Measurements from ENCODE around the gene PTPMT1. TPM values are rescaled to one million over a fixed set of nuclear protein-coding genes. Genes with fewer than 3 reads are reported as not detected.

Gene PTPMT1
- total RNA-seq, 1 donor from 2014 or later, result 43.6 TPM

DNA sequence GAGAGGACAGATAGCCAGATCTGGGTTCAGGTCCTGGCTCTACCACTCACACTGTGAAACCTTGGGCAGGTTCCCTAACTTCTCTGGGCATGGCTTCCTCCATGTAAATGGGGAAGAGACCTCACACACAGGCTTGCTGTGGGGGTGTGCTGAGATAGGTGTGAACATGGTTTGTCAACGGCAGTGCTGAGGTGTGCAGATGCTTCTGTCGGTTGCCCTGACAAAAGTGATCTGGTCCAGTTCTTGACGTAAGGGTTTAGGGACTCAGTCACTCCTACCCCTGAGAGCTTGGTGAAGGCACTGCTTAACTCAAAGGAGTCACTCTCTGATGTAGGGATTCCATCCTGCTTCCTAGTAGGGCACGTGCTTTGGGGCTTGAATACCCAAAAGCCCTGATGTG lies 26.9 kb downstream of the PTPMT1 start:
- H3K27ac Mint-ChIP-seq, result no peak overlapping the region
- no peak for DNase-seq (ENCODE audit: extremely low spot score, unreplicated experiment)
- TF ChIP-seq, protein P1, sequence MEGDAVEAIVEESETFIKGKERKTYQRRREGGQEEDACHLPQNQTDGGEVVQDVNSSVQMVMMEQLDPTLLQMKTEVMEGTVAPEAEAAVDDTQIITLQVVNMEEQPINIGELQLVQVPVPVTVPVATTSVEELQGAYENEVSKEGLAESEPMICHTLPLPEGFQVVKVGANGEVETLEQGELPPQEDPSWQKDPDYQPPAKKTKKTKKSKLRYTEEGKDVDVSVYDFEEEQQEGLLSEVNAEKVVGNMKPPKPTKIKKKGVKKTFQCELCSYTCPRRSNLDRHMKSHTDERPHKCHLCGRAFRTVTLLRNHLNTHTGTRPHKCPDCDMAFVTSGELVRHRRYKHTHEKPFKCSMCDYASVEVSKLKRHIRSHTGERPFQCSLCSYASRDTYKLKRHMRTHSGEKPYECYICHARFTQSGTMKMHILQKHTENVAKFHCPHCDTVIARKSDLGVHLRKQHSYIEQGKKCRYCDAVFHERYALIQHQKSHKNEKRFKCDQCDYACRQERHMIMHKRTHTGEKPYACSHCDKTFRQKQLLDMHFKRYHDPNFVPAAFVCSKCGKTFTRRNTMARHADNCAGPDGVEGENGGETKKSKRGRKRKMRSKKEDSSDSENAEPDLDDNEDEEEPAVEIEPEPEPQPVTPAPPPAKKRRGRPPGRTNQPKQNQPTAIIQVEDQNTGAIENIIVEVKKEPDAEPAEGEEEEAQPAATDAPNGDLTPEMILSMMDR (conservative IDR thresholded peaks at IDR 0.05), result no peak
- H3K27me3 Mint-ChIP-seq, result peaks cover 40% of the 10 kb centered on the region
- no peaks in the 10 kb centered on the region for H3K36me3 Mint-ChIP-seq
- peak overlapping the region; percentile 41 for H3K4me3 Mint-ChIP-seq
- no peaks in the 10 kb centered on the region for H3K9me3 Mint-ChIP-seq
- H3K4me1 Mint-ChIP-seq (ENCODE audit: unreplicated experiment), result peaks cover 10% of the 10 kb centered on the region

GRCh38 chr11:47592970-47593369 lies 27.6 kb downstream of the PTPMT1 start:
- H3K9me3 Mint-ChIP-seq, result no peaks in the 10 kb centered on the region

DNA sequence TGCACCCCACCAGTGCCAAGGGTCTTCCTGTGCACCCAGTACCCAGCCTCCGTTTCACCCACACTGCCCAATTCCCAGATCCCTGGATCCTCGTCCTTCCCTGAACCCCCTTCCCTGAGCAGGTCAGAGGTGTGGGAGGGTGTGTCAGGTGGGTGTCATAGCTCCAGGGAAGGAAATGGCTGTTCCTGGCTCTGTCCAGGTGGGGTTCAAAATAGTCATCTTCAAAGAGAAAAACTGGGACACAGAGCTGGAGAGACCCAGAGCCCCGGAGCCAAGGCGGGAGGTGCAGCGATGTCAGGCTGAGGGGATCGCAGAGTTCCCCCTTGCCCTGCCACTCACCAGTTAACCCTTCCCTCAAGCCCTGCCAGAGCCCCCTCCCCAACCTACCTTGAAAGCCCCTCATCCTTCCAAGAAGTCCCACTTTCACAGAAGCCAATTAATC lies 28.1 kb downstream of the PTPMT1 start:
- H3K27ac Mint-ChIP-seq, result no peak overlapping the region
- DNase-seq (ENCODE audit: extremely low spot score, unreplicated experiment), result no peak
- no peaks in the 10 kb centered on the region for H3K9me3 Mint-ChIP-seq
- TF ChIP-seq, protein P1 (conservative IDR thresholded peaks at IDR 0.05), result no peak
- H3K4me3 Mint-ChIP-seq, result peak overlapping the region; percentile 82
- H3K36me3 Mint-ChIP-seq, result no peaks in the 10 kb centered on the region
- H3K27me3 Mint-ChIP-seq, result peaks cover 40% of the 10 kb centered on the region
- H3K4me1 Mint-ChIP-seq (ENCODE audit: unreplicated experiment), result peaks cover 10% of the 10 kb centered on the region

More at GRCh38 chr11:47592970-47593369, 27.6 kb downstream of the PTPMT1 start:
- peak overlapping the region; percentile 82 for H3K4me3 Mint-ChIP-seq
- DNase-seq (ENCODE audit: extremely low spot score, unreplicated experiment), result no peak
- TF ChIP-seq, protein P1 (conservative IDR thresholded peaks at IDR 0.05), result no peak
- H3K36me3 Mint-ChIP-seq, result no peaks in the 10 kb centered on the region
- no peak overlapping the region for H3K27ac Mint-ChIP-seq
- H3K4me1 Mint-ChIP-seq (ENCODE audit: unreplicated experiment), result peaks cover 10% of the 10 kb centered on the region
- peaks cover 40% of the 10 kb centered on the region for H3K27me3 Mint-ChIP-seq

- Mint-ChIP-seq H3K4me1 (ENCODE audit: unreplicated experiment) (peaks cover 13% of the 10 kb centered on the region), H3K27me3 (peaks cover 40% of the 10 kb centered on the region), H3K27ac (peak within 1 kb of the TSS; percentile 5), H3K36me3 (no peaks in the 10 kb centered on the region), H3K4me3 (peak within 1 kb of the TSS; percentile 82), H3K9me3 (no peaks in the 10 kb centered on the region)
- DNase-seq (ENCODE audit: extremely low spot score, unreplicated experiment), result no peak
- TF ChIP-seq, protein P1 (conservative IDR thresholded peaks at IDR 0.05), result no peak
Measured at GRCh38 chr11:47593934-47594855, 28.8 kb downstream of the PTPMT1 start, which contains the start of gene C1QTNF4. C1QTNF4 (minus strand) TSS chr11:47594411; CDS start chr11:47590810, 3,601 bp downstream.

GRCh38 chr11:47595029-47595428 lies 29.6 kb downstream of the PTPMT1 start:
- no peaks in the 10 kb centered on the region for H3K36me3 Mint-ChIP-seq
- TF ChIP-seq, protein P1 (conservative IDR thresholded peaks at IDR 0.05), result no peak
- H3K4me3 Mint-ChIP-seq, result peak overlapping the region; percentile 80
- no peak for DNase-seq (ENCODE audit: extremely low spot score, unreplicated experiment)
- peaks cover 22% of the 10 kb centered on the region for H3K4me1 Mint-ChIP-seq (ENCODE audit: unreplicated experiment)
- no peak overlapping the region for H3K27ac Mint-ChIP-seq
- no peaks in the 10 kb centered on the region for H3K9me3 Mint-ChIP-seq
- H3K27me3 Mint-ChIP-seq, result peaks cover 40% of the 10 kb centered on the region

Data from type B pancreatic cell (in vitro differentiated cells).